B cell (primary cell): Measurements from ENCODE around the gene MGARP. TPM values are rescaled to one million over a fixed set of nuclear protein-coding genes. Genes with fewer than 3 reads are reported as not detected.
A peak's percentile ranks its signal among the peaks of the same experiment; 100 is the strongest.

Experiments
- ATAC-seq: fragments of 200-7000 bp; cut with Tn5 transposase; one replicate; pipeline ENCODE4 v1.10.0; 2021; ENCODE audit warnings: low read depth, mild to moderate bottlenecking, moderate number of reproducible peaks, moderate library complexity
- CTCF ChIA-PET: fragments of 350-600 bp; sonication (Branson Sonifier 250); formaldehyde crosslinking; loops from one replicate; lab custom pipeline; 2021; ENCODE audit warnings: antibody characterized with exemption, inconsistent platforms; lab: Charles Lee
- POLR2A ChIA-PET: fragments of 350-600 bp; sonication (Branson Sonifier 250); formaldehyde crosslinking; loops from one replicate; lab custom pipeline; 2021; ENCODE audit warnings: antibody characterized with exemption; lab: Charles Lee
- DNase-seq: peaks from one replicate; pipeline ENCODE4 v3.0.0; 2013
- H2AFZ ChIP-seq: 2 replicates; pipeline ENCODE4 v1.6.1; 2012; ENCODE audit warnings: mild to moderate bottlenecking, low read depth, low read length; ENCODE audit not compliant: insufficient read depth, poor library complexity, severe bottlenecking
- H3K27ac ChIP-seq, 2 donors: 1 replicate in 1 of 2; 2 replicates in 1 of 2; pipeline ENCODE4 v1.5.1; 2012 to 2013; ENCODE audit warnings: low read length in 2 of 2, mild to moderate bottlenecking in 2 of 2, moderate library complexity in 1 of 2
- H3K27me3 ChIP-seq, 4 experiments: fragments of 200-600 bp in 1 of 4; sonication (generic) in 1 of 4; replicated peaks in 1 of 4; 1 replicate in 2 of 4; 2 replicates in 2 of 4; pipeline versions ENCODE4 v1.6.1 to v1.7.0; 2013 to 2016; ENCODE audit warnings: low read length in 3 of 4, mild to moderate bottlenecking in 2 of 4, mixed read lengths in 1 of 4, moderate library complexity in 1 of 4; ENCODE audit not compliant: insufficient read depth in 4 of 4, control insufficient read depth in 3 of 4; ENCODE audit errors: control extremely low read depth in 1 of 4
- H3K36me3 ChIP-seq, 2 experiments: replicated peaks in 1 of 2; 1 replicate in 1 of 2; 2 replicates in 1 of 2; pipeline versions ENCODE4 v1.6.1 to v1.7.1; 2013; ENCODE audit warnings: low read length in 1 of 2; ENCODE audit not compliant: insufficient read depth in 2 of 2, control insufficient read depth in 1 of 2; ENCODE audit errors: control extremely low read depth in 1 of 2, extremely low read depth in 1 of 2
- H3K4me1 ChIP-seq, 2 donors: fragments of 200-600 bp in 1 of 2; sonication (generic) in 1 of 2; 1 replicate in 1 of 2; 2 replicates in 1 of 2; pipeline versions ENCODE4 v1.5.1 to v1.6.1; 2013 to 2017; ENCODE audit warnings: low read length in 2 of 2; ENCODE audit not compliant: control insufficient read depth in 2 of 2, insufficient read depth in 2 of 2
- H3K4me2 ChIP-seq: replicated peaks from 2 replicates; pipeline ENCODE3; 2012; ENCODE audit warnings: mild to moderate bottlenecking, low read depth, low read length; ENCODE audit not compliant: poor library complexity, severe bottlenecking
- H3K4me3 ChIP-seq, 5 experiments: fragments of 200-600 bp in 1 of 5; sonication (generic) in 1 of 5; 1 replicate in 3 of 5; 2 replicates in 2 of 5; pipeline versions ENCODE4 v1.5.1 to v1.7.0; 2011 to 2016; ENCODE audit warnings: low read length in 4 of 5, mild to moderate bottlenecking in 4 of 5, low read depth in 2 of 5, control low read depth in 1 of 5, moderate library complexity in 1 of 5; ENCODE audit not compliant: insufficient read depth in 1 of 5; ENCODE audit errors: control extremely low read depth in 1 of 5, extremely low read depth in 1 of 5
- H3K79me2 ChIP-seq: fragments of 200-600 bp; sonication (generic); one replicate; pipeline ENCODE4 v1.6.0; 2016; ENCODE audit warnings: low read length; ENCODE audit not compliant: control insufficient read depth, insufficient read depth
- H3K9ac ChIP-seq: fragments of 200-600 bp; sonication (generic); 2 replicates; pipeline ENCODE4 v1.6.1; 2017; ENCODE audit warnings: mild to moderate bottlenecking, low read length, moderate library complexity
- H3K9me3 ChIP-seq, 3 donors: one replicate each; pipeline versions ENCODE4 v1.6.1 to v1.7.1; 2013; ENCODE audit warnings: low read length in 2 of 3; ENCODE audit not compliant: control insufficient read depth in 2 of 3, insufficient read depth in 1 of 3; ENCODE audit errors: control extremely low read depth in 1 of 3
- H4K20me1 ChIP-seq: 2 replicates; pipeline ENCODE4 v1.6.0; 2012; ENCODE audit warnings: mild to moderate bottlenecking, low read length; ENCODE audit not compliant: insufficient read depth, control insufficient read depth, poor library complexity, severe bottlenecking
- H3K27ac Mint-ChIP-seq: one replicate; pipeline ENCODE4 v1.8.0; 2021; ENCODE audit warnings: mixed read lengths
- H3K27me3 Mint-ChIP-seq: one replicate; pipeline ENCODE4 v1.8.0; 2021; ENCODE audit warnings: mixed read lengths
- H3K4me1 Mint-ChIP-seq: one replicate; pipeline ENCODE4 v1.8.0; 2021; ENCODE audit warnings: mixed read lengths
- H3K4me3 Mint-ChIP-seq: one replicate; pipeline ENCODE4 v1.8.0; 2021; ENCODE audit warnings: mixed read lengths
- H3K9me3 Mint-ChIP-seq: one replicate; pipeline ENCODE4 v1.8.0; 2022; ENCODE audit warnings: mixed read lengths; ENCODE audit not compliant: insufficient read depth
- EZH2 ChIP-seq: IDR thresholded peaks from 2 replicates; pipeline ENCODE4 v1.6.1; 2012; ENCODE audit warnings: borderline replicate concordance, low read depth, mild to moderate bottlenecking, moderate library complexity, low read length; ENCODE audit not compliant: insufficient read depth, poor library complexity, severe bottlenecking
- WGBS: methylation state at CpG from one replicate; pipeline ENCODE4 v1.1.5; 2013; ENCODE audit warnings: missing lambda C conversion rate; ENCODE audit not compliant: insufficient coverage; 5-methylcytosine and 5-hydroxymethylcytosine counted together
- intact Hi-C: fragments of 100-400 bp; cut with micrococcal nuclease; formaldehyde crosslinking; loops from one replicate; pipeline ENCODE4 v1.10.0; 2022
- polyA plus RNA-seq: library from polyadenylated mRNA; depleted of rRNA; stranded (reverse); fragments of >200 nt; gene quantifications from 2 replicates; pipeline ENCODE4 v1.2.3, GENCODE V29; 2012
- total RNA-seq, 2 donors: library from RNA; stranded (reverse); fragments of 120-200 nt in 1 of 2; gene quantifications; 1 replicate in 1 of 2; 2 replicates in 1 of 2; pipeline versions ENCODE4 v1.2.3 to v1.2.4, GENCODE V29; 2013 to 2022
- TF ChIP-seq, protein P1 (sequence below): fragments of 200-600 bp; IDR thresholded peaks from one replicate; pipeline ENCODE4 v1.8.0; 2022; ENCODE audit warnings: antibody characterized with exemption, mild to moderate bottlenecking

MGARP gene
- total and polyA plus RNA-seq, 2 donors (not counting 1 experiment from before 2014, with no cell fraction given) = 0.28 TPM; not detected in 1

DNA sequence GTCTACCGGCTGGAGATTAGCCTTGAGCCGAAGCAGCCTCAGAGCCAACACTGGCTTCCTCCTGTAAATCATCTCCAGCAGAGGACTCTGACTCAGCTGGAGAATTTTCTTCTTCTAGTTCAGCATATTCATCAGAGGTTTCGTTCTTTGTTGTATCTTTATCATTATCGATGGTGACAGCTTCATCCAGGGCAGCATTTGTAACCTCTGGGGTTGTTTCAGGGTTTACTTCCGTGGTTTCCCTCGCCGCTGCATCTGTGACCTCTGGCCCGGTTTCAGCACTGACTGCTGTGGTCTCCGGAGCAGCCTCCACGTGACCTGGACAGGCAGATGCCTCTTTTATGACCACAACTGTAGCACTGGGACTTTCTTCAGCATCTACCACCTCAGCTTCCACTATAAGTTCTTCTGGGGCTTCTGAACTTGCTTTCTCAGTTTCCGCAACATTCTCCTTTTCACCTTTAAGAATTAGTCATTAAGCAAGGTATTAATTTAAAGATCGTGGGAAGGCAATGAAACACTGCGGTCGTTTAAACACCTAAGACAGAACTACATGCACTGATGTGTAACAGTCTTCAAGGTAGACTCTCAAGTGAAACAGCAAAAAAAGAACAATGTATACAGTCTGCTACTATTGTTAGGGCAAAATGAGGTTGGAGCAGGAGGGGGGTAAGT, 13.3 kb downstream of the MGARP start:
- H3K4me1 Mint-ChIP-seq = peaks cover 13% of the 10 kb centered on the region
- no peaks in the 10 kb centered on the region for H3K9me3 Mint-ChIP-seq
- no peaks in the 10 kb centered on the region for H3K9me3 ChIP-seq
- WGBS = 2% methylated on average over 8 of the region's 14 CpGs
- no peaks in the 10 kb centered on the region for H4K20me1 ChIP-seq
- peaks cover 10 to 11% of the 10 kb centered on the region in 2 donors for H3K4me1 ChIP-seq
- ATAC-seq = peak; percentile 97
- H2AFZ ChIP-seq = peak overlapping the region; percentile 74
- H3K4me3 ChIP-seq = peak overlapping the region in 4 of 5 experiments; percentile 14 to 50 (median 35)
- H3K27me3 ChIP-seq = no peaks in the 10 kb centered on the region
- no peaks in the 10 kb centered on the region for H3K36me3 ChIP-seq
- ChIA-PET POLR2A (interaction anchor here (1.3 kb wide), 1 partner anchor 34 kb away, joined by 3 read pairs; the partner anchor contains the start of gene NAA15), CTCF (interaction anchor here (1.2 to 2.5 kb wide), 4 partner anchors 9 to 236 kb away, joined by 5 to 17 read pairs (median 6); no protein-coding TSS in a partner anchor)
- H3K4me3 Mint-ChIP-seq = peak overlapping the region; percentile 80
- peak overlapping the region; percentile 66 for H3K4me2 ChIP-seq
- H3K27ac ChIP-seq = no peak overlapping the region
- H3K79me2 ChIP-seq = no peaks in the 10 kb centered on the region
- intact Hi-C loops = loop anchor here (1.0 to 5.0 kb wide), 3 partner anchors 14 to 39 kb away; partner anchors contain the start of gene MGARP
- no peak for TF ChIP-seq EZH2
- TF ChIP-seq, protein P1, sequence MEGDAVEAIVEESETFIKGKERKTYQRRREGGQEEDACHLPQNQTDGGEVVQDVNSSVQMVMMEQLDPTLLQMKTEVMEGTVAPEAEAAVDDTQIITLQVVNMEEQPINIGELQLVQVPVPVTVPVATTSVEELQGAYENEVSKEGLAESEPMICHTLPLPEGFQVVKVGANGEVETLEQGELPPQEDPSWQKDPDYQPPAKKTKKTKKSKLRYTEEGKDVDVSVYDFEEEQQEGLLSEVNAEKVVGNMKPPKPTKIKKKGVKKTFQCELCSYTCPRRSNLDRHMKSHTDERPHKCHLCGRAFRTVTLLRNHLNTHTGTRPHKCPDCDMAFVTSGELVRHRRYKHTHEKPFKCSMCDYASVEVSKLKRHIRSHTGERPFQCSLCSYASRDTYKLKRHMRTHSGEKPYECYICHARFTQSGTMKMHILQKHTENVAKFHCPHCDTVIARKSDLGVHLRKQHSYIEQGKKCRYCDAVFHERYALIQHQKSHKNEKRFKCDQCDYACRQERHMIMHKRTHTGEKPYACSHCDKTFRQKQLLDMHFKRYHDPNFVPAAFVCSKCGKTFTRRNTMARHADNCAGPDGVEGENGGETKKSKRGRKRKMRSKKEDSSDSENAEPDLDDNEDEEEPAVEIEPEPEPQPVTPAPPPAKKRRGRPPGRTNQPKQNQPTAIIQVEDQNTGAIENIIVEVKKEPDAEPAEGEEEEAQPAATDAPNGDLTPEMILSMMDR = no peak
- H3K27ac Mint-ChIP-seq = peak overlapping the region; percentile 51
- H3K9ac ChIP-seq = peak overlapping the region; percentile 41
- DNase-seq = peak; percentile 76
- no peaks in the 10 kb centered on the region for H3K27me3 Mint-ChIP-seq

- intact Hi-C loops = loop anchor here (1.0 to 5.0 kb wide), 3 partner anchors 15 to 39 kb away; partner anchors contain the start of gene MGARP
- WGBS = no CpG with 5 or more reads among the region's 1 CpG
- no peaks in the 10 kb centered on the region for H3K9me3 ChIP-seq
These were observed 13.8 kb downstream of the MGARP start for GRCh38 chr4:139266208-139266582.

More at GRCh38 chr4:139266208-139266582, 13.8 kb downstream of the MGARP start:
- no peak for ATAC-seq
- peak overlapping the region in 3 of 5 experiments; percentile 25 to 50 (median 45) for H3K4me3 ChIP-seq
- H3K27ac ChIP-seq = no peak overlapping the region
- Mint-ChIP-seq H3K27ac (no peak overlapping the region), H3K4me1 (peaks cover 13% of the 10 kb centered on the region), H3K9me3 (no peaks in the 10 kb centered on the region), H3K4me3 (peak overlapping the region; percentile 80), H3K27me3 (no peaks in the 10 kb centered on the region)
- peak overlapping the region; percentile 41 for H3K9ac ChIP-seq
- POLR2A ChIA-PET = interaction anchor here (1.3 kb wide), 1 partner anchor 35 kb away, joined by 3 read pairs; the partner anchor contains the start of gene NAA15
- no peaks in the 10 kb centered on the region for H4K20me1 ChIP-seq
- no peaks in the 10 kb centered on the region for H3K36me3 ChIP-seq
- H3K27me3 ChIP-seq = no peaks in the 10 kb centered on the region
- DNase-seq = no peak
- TF ChIP-seq, protein P1 = no peak
- no peak for TF ChIP-seq EZH2
- peak overlapping the region; percentile 74 for H2AFZ ChIP-seq
- no peaks in the 10 kb centered on the region for H3K79me2 ChIP-seq
- CTCF ChIA-PET = interaction anchor here (1.2 to 2.5 kb wide), 5 partner anchors 10 to 236 kb away, joined by 3 to 17 read pairs (median 6); partner anchors contain the start of gene NAA15
- peak overlapping the region; percentile 66 for H3K4me2 ChIP-seq
- peaks cover 10 to 11% of the 10 kb centered on the region in 2 donors for H3K4me1 ChIP-seq
